ENCODE results near the gene GATD1. TPM values are rescaled to one million over a fixed set of nuclear protein-coding genes. Genes with fewer than 3 reads are reported as not detected.
A peak's percentile ranks its signal among the peaks of the same experiment; 100 is the strongest.

GATD1 gene
- total and polyA plus RNA-seq, 9 of the 15 experiments (the other 6 are each of a cell fraction or from before 2014, with no cell fraction given), result 2.8 to 144 (median 36.9) TPM

- TF ChIP-seq ZNF407 (IDR thresholded peaks at IDR 0.05; ENCODE audit: low read depth) (no peak), PHF8 (IDR thresholded peaks at IDR 0.05; ENCODE audit: borderline replicate concordance, low read length) (peak; percentile 87; the same call in 1 of the 2 replicates), ZNF217 (CRISPR knock-in tag; IDR thresholded peaks at IDR 0.05) (no peak), ATF4 (CRISPR knock-in tag; IDR thresholded peaks at IDR 0.05) (no peak), STAT5A (IDR thresholded peaks at IDR 0.05; ENCODE audit: borderline replicate concordance, low read length) (no peak), HMG20A (CRISPR knock-in tag; conservative IDR thresholded peaks at IDR 0.05) (no peak), TAF15 (IDR thresholded peaks at IDR 0.05; ENCODE audit: low read depth, low read length) (no peak), SMAD3 (CRISPR knock-in tag; conservative IDR thresholded peaks at IDR 0.05) (no peak), SMAD4 (CRISPR knock-in tag; conservative IDR thresholded peaks at IDR 0.05) (peak; percentile 36; the same call in 1 of the 2 replicates), MEF2D (tag; conservative IDR thresholded peaks at IDR 0.05; ENCODE audit: low read depth) (no peak), ZBTB2 (IDR thresholded peaks at IDR 0.05) (no peak), GATAD2A (IDR thresholded peaks at IDR 0.05) (no peak), KHSRP (IDR thresholded peaks at IDR 0.05) (no peak)
Observed at GRCh38 chr11:777288-778255, at the start of gene GATD1 (continued).

All from K562 (cell line).